Keratinocyte (primary cell): ENCODE results near the gene PDCD11. TPM values are rescaled to one million over a fixed set of nuclear protein-coding genes. Genes with fewer than 3 reads are reported as not detected.

Source experiments
- DNase-seq: peaks from one replicate; pipeline ENCODE4 v3.0.0-alpha.2; 2011; ENCODE audit warnings: low read depth, missing footprints, low spot score
- FAIRE-seq: peaks from 2 replicates; lab custom pipeline; 2011; peaks lifted over from hg19 to GRCh38; lab: Jason Lieb, UNC
- H2AFZ ChIP-seq: 2 replicates; pipeline ENCODE4 v1.6.0; 2012; ENCODE audit warnings: low read length, control low read depth, inconsistent platforms; ENCODE audit not compliant: control insufficient read depth
- H3K27ac ChIP-seq: 2 replicates; pipeline ENCODE4 v1.5.1; 2011; ENCODE audit warnings: low read length; ENCODE audit not compliant: control insufficient read depth, insufficient read depth
- H3K27me3 ChIP-seq: 3 replicates; pipeline ENCODE4 v1.6.0; 2011; ENCODE audit warnings: low read length; ENCODE audit not compliant: control insufficient read depth, insufficient read depth; ENCODE audit errors: extremely low read depth
- H3K36me3 ChIP-seq, 2 experiments: 2 replicates in 1 of 2; 3 replicates in 1 of 2; pipeline ENCODE4 v1.5.1; 2011; ENCODE audit warnings: low read length in 2 of 2, mild to moderate bottlenecking in 1 of 2; ENCODE audit not compliant: control insufficient read depth in 2 of 2, insufficient read depth in 2 of 2; ENCODE audit errors: extremely low read depth in 1 of 2
- H3K4me1 ChIP-seq: 3 replicates; pipeline ENCODE4 v1.5.1; 2011; ENCODE audit warnings: low read length; ENCODE audit not compliant: control insufficient read depth, insufficient read depth; ENCODE audit errors: extremely low read depth
- H3K4me2 ChIP-seq: 3 replicates; pipeline ENCODE4 v1.6.0; 2011; ENCODE audit warnings: low read depth, low read length; ENCODE audit not compliant: control insufficient read depth, insufficient read depth; ENCODE audit errors: extremely low read depth
- H3K4me3 ChIP-seq, 3 experiments: fragments of 200-600 bp in 1 of 3; sonication (generic) in 1 of 3; 2 replicates in 2 of 3; 3 replicates in 1 of 3; pipeline ENCODE4 v1.5.1; 2011 to 2016; ENCODE audit warnings: low read length in 3 of 3, mild to moderate bottlenecking in 3 of 3, control low read depth in 2 of 3, inconsistent platforms in 1 of 3, low read depth in 1 of 3, mixed read lengths in 1 of 3, mixed run types in 1 of 3, moderate library complexity in 1 of 3; ENCODE audit not compliant: control insufficient read depth in 2 of 3, insufficient read depth in 2 of 3; ENCODE audit errors: extremely low read depth in 1 of 3
- H3K79me2 ChIP-seq: 2 replicates; pipeline ENCODE4 v1.6.0; 2012; ENCODE audit warnings: low read length; ENCODE audit not compliant: control insufficient read depth, insufficient read depth
- H3K9ac ChIP-seq: 3 replicates; pipeline ENCODE4 v1.6.0; 2011; ENCODE audit warnings: low read length; ENCODE audit not compliant: control insufficient read depth, insufficient read depth; ENCODE audit errors: extremely low read depth
- H3K9me1 ChIP-seq: 3 replicates; pipeline ENCODE4 v1.6.0; 2011; ENCODE audit warnings: low read length; ENCODE audit not compliant: control insufficient read depth, insufficient read depth; ENCODE audit errors: extremely low read depth
- H3K9me3 ChIP-seq: 2 replicates; pipeline ENCODE4 v1.5.1; 2012; ENCODE audit warnings: low read depth, low read length; ENCODE audit not compliant: control insufficient read depth
- H4K20me1 ChIP-seq: 3 replicates; pipeline ENCODE4 v1.6.0; 2011; ENCODE audit warnings: low read length; ENCODE audit not compliant: control insufficient read depth, insufficient read depth; ENCODE audit errors: extremely low read depth
- EZH2 ChIP-seq: IDR thresholded peaks from one replicate; pipeline ENCODE4 v1.6.1; 2012; ENCODE audit warnings: inconsistent platforms, mild to moderate bottlenecking, low read length, moderate library complexity
- dilution Hi-C: fragments of 300-500 bp; cut with MboI; formaldehyde crosslinking; loops from one replicate; pipeline ENCODE4 v1.7.0; 2020; ENCODE audit warnings: low sequenced_read_pairs; ENCODE audit not compliant: extremely low pct_ligation_motif_present
- polyA plus RNA-seq, 5 experiments: library from polyadenylated mRNA; depleted of rRNA in 3 of 5; stranded (reverse) in 3 of 5; stranded (forward) in 1 of 5; unstranded in 1 of 5; fragments of >200 nt; gene quantifications; 1 replicate in 1 of 5; 2 replicates in 3 of 5; 3 replicates in 1 of 5; pipeline versions ENCODE4 v1.2.1 to v1.2.3, GENCODE V29; 2011 to 2012; ENCODE audit warnings: missing spikeins in 2 of 5, low read depth in 1 of 5, low replicate concordance in 1 of 5
- TF ChIP-seq, protein P1 (sequence below), 3 experiments: IDR thresholded peaks in 1 of 3; conservative IDR thresholded peaks in 1 of 3; optimal IDR thresholded peaks in 1 of 3; 2 replicates in 2 of 3; 3 replicates in 1 of 3; pipeline versions ENCODE3 to v1.5.1; 2011; ENCODE audit warnings: low read length in 3 of 3, mild to moderate bottlenecking in 3 of 3, moderate library complexity in 2 of 3, control low read depth in 1 of 3, inconsistent platforms in 1 of 3; ENCODE audit not compliant: insufficient read depth in 2 of 3; ENCODE audit errors: extremely low read depth in 1 of 3

The PDCD11 gene
- polyA plus RNA-seq, 1 donor (not counting 4 experiments of a cell fraction or from before 2014, with no cell fraction given) = 28.6 TPM

- Histone ChIP-seq H3K4me1 (peaks cover 3% of the 10 kb centered on the region), H3K9me3 (no peaks in the 10 kb centered on the region), H4K20me1 (no peaks in the 10 kb centered on the region), H3K4me3 (no peak overlapping the region), H3K36me3 (no peaks in the 10 kb centered on the region), H3K4me2 (no peak overlapping the region), H3K9me1 (no peaks in the 10 kb centered on the region), H2AFZ (no peak overlapping the region), H3K79me2 (no peaks in the 10 kb centered on the region), H3K27me3 (peaks cover 2% of the 10 kb centered on the region), H3K9ac (no peak overlapping the region), H3K27ac (no peak overlapping the region)
- FAIRE-seq (no peak), DNase-seq (no peak)
- TF ChIP-seq, protein P1, sequence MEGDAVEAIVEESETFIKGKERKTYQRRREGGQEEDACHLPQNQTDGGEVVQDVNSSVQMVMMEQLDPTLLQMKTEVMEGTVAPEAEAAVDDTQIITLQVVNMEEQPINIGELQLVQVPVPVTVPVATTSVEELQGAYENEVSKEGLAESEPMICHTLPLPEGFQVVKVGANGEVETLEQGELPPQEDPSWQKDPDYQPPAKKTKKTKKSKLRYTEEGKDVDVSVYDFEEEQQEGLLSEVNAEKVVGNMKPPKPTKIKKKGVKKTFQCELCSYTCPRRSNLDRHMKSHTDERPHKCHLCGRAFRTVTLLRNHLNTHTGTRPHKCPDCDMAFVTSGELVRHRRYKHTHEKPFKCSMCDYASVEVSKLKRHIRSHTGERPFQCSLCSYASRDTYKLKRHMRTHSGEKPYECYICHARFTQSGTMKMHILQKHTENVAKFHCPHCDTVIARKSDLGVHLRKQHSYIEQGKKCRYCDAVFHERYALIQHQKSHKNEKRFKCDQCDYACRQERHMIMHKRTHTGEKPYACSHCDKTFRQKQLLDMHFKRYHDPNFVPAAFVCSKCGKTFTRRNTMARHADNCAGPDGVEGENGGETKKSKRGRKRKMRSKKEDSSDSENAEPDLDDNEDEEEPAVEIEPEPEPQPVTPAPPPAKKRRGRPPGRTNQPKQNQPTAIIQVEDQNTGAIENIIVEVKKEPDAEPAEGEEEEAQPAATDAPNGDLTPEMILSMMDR (optimal IDR thresholded peaks at IDR 0.05 in 1 of 3, IDR thresholded peaks at IDR 0.05 in 1 of 3, conservative IDR thresholded peaks at IDR 0.05 in 1 of 3; ENCODE audit: extremely low read depth in 1 of 3, insufficient read depth in 2 of 3, low read length in 3 of 3) = no peak
- no peak for TF ChIP-seq EZH2
- dilution Hi-C loops = no loop called here
Measured at GRCh38 chr10:103473261-103473671, 76.8 kb downstream of the PDCD11 start.

- Histone ChIP-seq H3K79me2 (no peaks in the 10 kb centered on the region), H3K27me3 (no peaks in the 10 kb centered on the region), H3K4me1 (peaks cover 5% of the 10 kb centered on the region), H3K4me3 (no peak overlapping the region), H3K36me3 (no peaks in the 10 kb centered on the region), H3K9ac (no peak overlapping the region), H3K9me1 (no peaks in the 10 kb centered on the region), H2AFZ (no peak overlapping the region), H3K27ac (no peak overlapping the region), H3K4me2 (no peak overlapping the region), H4K20me1 (no peaks in the 10 kb centered on the region), H3K9me3 (no peaks in the 10 kb centered on the region)
- dilution Hi-C loops = no loop called here
- no peak for DNase-seq
- TF ChIP-seq EZH2 = no peak
- TF ChIP-seq, protein P1 (optimal IDR thresholded peaks at IDR 0.05 in 1 of 3, IDR thresholded peaks at IDR 0.05 in 1 of 3, conservative IDR thresholded peaks at IDR 0.05 in 1 of 3; ENCODE audit: extremely low read depth in 1 of 3, insufficient read depth in 2 of 3, low read length in 3 of 3) = no peak
- no peak for FAIRE-seq
Measured at GRCh38 chr10:103474077-103474476, 77.7 kb downstream of the PDCD11 start.
